CD4-positive, alpha-beta T cell treated with Interferon alpha-2 for 1 hour (primary cell): ENCODE measurements around the gene ATIC.

Experiments used
- DNase-seq, 2 donors: peaks; one replicate each; pipeline ENCODE4 v3.0.0-alpha.2; 2020 to 2022

The ATIC gene

DNA sequence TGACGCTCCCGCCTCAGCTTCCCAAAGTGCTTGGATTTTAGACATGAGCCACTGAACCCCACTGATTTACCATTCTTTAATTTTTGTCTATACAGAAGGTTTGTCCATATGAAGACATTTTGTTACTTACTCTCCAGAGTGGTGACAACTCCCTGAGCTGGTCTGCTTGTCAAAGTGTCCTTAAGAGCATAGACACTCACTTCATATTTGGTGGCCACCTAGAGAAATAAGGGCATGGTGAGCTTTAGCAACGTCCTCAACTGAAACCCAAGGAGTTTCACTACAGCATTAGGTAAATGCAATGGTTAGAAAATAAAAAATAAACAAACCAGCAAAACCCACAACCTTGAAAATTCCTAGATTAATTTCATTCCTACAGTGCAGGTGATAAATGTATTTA lies 66.2 kb downstream of the ATIC start:
- DNase-seq = no peak

GRCh38 chr2:215379039-215379438 lies 67.2 kb downstream of the ATIC start:
- no peak for DNase-seq

DNA sequence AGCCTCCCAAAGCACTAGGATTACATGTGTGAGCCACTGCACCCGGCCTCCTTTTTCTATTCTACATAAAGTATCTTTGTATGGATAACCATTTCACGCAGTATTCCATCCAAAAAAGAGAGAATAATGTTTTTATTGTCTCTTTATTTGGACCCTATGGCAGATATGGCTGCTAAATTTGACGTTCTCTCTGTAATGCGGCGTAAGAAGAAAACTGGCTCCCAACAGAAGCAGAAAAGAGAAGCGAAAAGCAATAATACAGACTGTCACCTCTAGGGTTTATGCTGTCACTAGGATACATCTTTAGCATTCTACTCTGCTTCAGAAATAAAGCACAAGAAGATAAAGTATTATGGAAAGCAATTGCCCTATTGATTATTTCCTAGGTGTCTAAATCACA lies 68.1 kb downstream of the ATIC start:
- DNase-seq = no peak

DNA sequence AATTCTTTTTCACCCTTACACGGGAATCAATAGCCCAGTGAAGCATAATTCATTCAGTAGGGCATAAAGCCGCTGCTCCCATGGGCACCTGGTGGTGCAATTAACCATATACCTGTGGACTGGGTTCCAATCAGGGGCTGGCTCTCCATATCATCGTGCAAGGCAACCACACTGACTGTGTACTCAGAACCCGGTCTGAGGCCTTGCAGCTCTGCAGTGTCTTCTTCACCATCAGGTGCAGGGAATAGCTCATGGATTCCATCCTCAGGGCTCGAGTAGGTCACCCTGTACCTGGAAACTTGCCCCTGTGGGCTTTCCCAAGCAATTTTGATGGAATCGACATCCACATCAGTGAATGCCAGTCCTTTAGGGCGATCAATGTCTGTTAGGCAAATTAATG lies 68.8 kb downstream of the ATIC start:
- no peak for DNase-seq

- DNase-seq = no peak
These were observed 70.2 kb downstream of the ATIC start for GRCh38 chr2:215382011-215382410.

DNA sequence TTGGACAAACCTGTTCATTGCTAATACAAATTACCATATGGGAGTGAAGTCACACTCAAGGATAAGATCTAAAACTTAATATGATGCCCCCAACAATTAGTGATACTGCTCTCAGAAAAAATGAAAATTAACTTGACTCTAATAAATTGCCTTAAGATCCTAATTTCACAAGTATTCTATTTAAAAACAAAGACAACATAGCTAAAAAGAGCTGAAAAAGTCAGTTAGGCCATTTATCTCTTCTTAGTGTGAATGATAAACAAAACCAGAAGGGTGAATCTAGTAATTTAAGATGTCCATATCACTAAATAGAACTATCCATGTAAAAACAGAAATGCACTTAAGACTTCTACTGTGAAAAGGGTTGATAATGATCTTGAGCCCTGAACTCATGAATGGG lies 70.6 kb downstream of the ATIC start:
- no peak for DNase-seq

DNA sequence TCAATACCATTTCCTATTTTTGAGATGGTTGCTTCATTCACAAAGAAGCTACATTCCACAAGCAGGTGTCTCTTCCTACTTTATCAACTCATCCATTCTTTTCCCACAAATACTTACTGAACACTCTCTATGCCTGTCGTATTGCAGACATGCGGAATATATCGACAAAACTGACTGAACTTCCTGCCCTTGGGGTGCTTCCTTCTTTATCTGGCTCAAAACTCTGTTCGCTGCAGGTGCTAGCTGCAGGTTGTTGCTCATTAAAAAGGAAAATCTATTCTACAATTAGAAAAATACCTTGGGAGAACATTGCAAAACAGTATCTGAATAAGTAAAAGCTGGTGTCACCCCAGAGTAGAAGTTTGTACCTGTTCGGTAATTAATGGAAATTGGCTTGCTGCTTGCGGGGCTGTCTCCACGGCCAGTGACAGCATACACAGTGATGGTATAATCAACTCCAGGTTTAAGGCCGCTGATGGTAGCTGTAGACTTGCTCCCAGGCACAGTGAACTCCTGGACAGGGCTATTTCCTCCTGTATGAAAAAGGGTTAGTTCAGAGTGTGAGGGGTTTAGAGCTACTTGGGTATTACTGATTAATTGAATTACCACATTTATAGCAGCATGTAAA lies 71.9 kb downstream of the ATIC start:
- DNase-seq = no peak

DNA sequence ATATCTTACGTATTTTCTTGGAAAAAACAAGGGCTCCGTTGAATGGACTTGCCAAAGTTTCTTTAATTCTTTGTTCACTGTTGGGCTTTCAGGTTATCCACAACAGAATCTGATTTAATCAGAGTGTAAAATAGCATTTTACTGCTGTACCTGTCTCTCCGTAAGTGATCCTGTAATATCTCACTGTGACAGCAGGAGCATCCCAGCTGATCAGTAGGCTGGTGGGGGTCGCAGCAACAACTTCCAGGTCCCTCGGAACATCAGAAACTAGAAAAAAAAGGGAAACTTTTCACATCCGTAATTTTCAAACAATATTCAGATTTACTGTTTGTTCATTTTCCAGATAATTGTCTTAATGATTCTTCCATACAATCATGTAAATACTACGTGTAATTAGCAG lies 72.9 kb downstream of the ATIC start:
- no peak for DNase-seq

- DNase-seq = no peak
These were observed 74.7 kb downstream of the ATIC start for GRCh38 chr2:215386566-215386965.

- no peak for DNase-seq
These were observed 76.3 kb downstream of the ATIC start for GRCh38 chr2:215388002-215388728.

DNA sequence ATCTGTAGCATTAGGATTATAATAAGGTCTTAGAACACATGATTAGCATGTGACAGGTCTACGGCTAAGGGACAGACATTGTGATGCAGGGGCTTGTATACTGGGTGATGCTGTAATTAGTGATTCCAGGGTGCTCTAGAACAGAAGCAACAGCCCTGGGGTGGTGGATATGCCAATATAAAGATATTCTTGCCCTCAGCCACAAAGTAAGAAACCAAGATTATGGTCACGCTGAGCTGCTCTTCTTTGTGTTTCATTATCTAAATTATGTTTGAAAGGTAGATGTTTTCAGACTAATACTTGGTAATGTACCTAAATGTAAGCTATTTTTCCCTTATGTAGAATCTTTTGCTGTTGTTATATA lies 78.7 kb downstream of the ATIC start:
- no peak for DNase-seq

DNA sequence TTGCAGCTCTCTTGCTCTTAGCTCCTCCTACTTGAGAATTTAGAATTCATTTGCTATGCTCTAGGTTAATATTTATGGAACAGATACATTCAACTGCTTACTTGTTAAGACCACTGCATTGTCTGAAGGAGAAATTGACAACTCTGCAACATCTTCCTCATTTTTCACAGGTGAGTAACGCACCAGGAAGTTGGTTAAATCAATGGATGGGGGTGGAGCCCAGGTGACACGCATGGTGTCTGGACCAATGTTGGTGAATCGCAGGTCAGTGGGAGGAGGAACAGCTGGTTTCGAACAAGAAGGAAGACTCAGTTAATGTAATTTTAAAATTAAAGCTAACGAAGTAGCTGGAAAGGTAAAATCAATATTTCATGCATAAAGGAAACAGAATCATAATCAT lies 79.7 kb downstream of the ATIC start:
- DNase-seq = no peak

- no peak for DNase-seq
These were observed 80.3 kb downstream of the ATIC start for GRCh38 chr2:215392164-215392563.

DNA sequence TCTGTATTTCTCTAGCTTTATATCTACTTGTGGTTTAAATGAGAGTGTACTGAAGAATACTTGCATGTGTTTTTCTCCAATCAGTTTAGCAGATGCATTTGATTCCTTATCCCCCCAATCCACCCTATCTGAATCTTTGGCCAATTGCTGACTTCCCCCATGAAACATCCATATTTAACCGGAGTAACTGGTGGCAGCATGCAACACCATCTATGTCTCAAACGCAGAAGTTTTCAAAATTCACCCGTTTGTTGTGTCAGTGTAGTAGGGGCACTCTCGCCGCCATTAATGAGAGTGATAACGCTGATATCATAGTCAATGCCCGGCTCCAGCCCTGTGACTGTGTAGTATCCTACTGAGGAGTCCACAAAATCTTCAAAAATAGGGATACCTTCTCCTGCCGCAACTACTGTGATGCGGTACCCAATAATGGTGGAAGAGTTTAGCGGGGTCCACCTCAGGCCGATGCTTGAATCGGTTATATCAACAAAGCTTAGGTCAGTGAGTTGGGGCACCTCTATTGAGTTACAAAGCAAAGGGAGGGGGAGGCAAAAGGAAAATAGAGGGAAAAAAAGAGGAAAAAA lies 80.9 kb downstream of the ATIC start:
- no peak for DNase-seq

- no peak for DNase-seq
These were observed 82.4 kb downstream of the ATIC start for GRCh38 chr2:215394102-215394805.

GRCh38 chr2:215395687-215396460 lies 84.0 kb downstream of the ATIC start:
- no peak for DNase-seq

DNA sequence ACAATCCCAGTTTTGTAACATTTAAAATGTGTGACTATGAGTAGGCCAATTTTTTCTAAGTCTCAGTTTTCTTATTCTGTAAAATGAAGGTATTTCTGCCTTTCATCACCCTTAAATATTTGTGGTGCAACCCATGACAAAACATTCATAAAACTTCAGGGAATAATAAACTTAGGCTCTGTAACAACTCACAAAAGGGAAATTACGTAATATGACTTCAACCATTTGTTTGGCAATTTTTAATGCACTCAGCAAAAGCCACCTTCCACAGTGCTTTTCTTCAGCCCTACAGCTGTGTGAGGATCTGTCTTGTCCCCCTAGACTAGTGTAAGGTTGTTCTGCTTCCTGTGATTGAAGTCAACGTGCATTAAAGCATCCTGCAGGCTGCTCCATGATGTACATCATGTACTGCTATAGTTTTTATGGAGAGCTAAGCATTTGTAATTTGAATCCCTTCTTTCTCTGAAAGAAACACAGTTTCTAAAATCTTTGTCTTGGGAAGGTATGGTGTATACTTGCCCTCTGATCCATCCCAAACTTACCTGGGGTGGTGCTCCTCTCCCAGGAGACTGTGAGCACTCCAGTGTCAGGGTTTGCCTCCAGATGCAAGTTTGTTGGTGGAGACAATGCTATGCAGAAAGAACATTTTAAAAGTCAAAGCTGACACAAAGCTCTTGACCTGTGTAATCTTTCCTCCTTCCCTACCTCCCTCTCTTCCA lies 84.9 kb downstream of the ATIC start:
- DNase-seq = no peak

- DNase-seq = no peak
These were observed 85.9 kb downstream of the ATIC start for GRCh38 chr2:215397632-215398341.

GRCh38 chr2:215399067-215399716 lies 87.3 kb downstream of the ATIC start:
- no peak for DNase-seq
